A549 (cell line): ENCODE results near the gene PDCD1LG2. TPM values are rescaled to one million over a fixed set of nuclear protein-coding genes. Genes with fewer than 3 reads are reported as not detected.

Experiments
- ATAC-seq, 2 experiments: fragments of 200-7000 bp in 1 of 2; fragments of >200 bp in 1 of 2; cut with Nextera tagmentation in 1 of 2; cut with Tn5 transposase in 1 of 2; 3 replicates each; pipeline versions ENCODE4 v1.8.0 to v1.9.1; 2018 to 2020; ENCODE audit warnings: mild to moderate bottlenecking in 1 of 2, moderate library complexity in 1 of 2
- CTCF ChIA-PET: fragments of 300-600 bp; sonication (Branson Sonifier 250); formaldehyde crosslinking; extraction: SDS; loops from one replicate; lab custom pipeline; 2021; ENCODE audit warnings: antibody characterized with exemption, inconsistent platforms; lab: Yijun Ruan, JAX
- POLR2A ChIA-PET: fragments of 350-600 bp; formaldehyde crosslinking; extraction: SDS; loops from one replicate; lab custom pipeline; 2021; ENCODE audit warnings: antibody characterized with exemption, inconsistent platforms; lab: Yijun Ruan, JAX
- DNase-seq, 2 experiments: peaks; one replicate each; pipeline versions ENCODE4 v3.0.0 to v3.0.0-alpha.2; 2011 to 2016; ENCODE audit warnings: low read depth in 1 of 2, low spot score in 1 of 2
- FAIRE-seq: peaks from 2 replicates; lab custom pipeline; 2011; peaks lifted over from hg19 to GRCh38; lab: Jason Lieb, UNC
- H3K27ac ChIP-seq, 2 experiments: fragments of >200 bp; sonication (Bioruptor Twin); formaldehyde crosslinking; 3 replicates each; pipeline ENCODE4 v1.5.1; 2016 to 2017
- H3K4me1 ChIP-seq: fragments of >200 bp; sonication (Bioruptor Twin); formaldehyde crosslinking; 3 replicates; pipeline ENCODE4 v1.6.1; 2016
- H3K4me2 ChIP-seq: fragments of >200 bp; sonication (Bioruptor Twin); formaldehyde crosslinking; 3 replicates; pipeline ENCODE4 v1.6.1; 2016
- H3K4me3 ChIP-seq: fragments of >200 bp; sonication (Bioruptor Twin); formaldehyde crosslinking; 3 replicates; pipeline ENCODE4 v1.5.1; 2016
- H3K9me3 ChIP-seq: fragments of >200 bp; sonication (Bioruptor Twin); formaldehyde crosslinking; 3 replicates; pipeline ENCODE4 v1.6.1; 2016
- BHLHE40 ChIP-seq: IDR thresholded peaks from 2 replicates; pipeline ENCODE4 v1.6.1; 2012; ENCODE audit warnings: low read depth, low read length, inconsistent platforms
- CBX2 ChIP-seq: fragments of 200-600 bp; sonication (generic); IDR thresholded peaks from 2 replicates; pipeline ENCODE4 v1.6.1; 2016; ENCODE audit warnings: low read depth, mild to moderate bottlenecking, borderline replicate concordance
- CBX8 ChIP-seq: fragments of 200-600 bp; sonication (generic); IDR thresholded peaks from 2 replicates; pipeline ENCODE4 v1.6.1; 2016
- CEBPB ChIP-seq, 2 experiments: fragments of >200 bp in 1 of 2; sonication (Bioruptor Twin) in 1 of 2; formaldehyde crosslinking in 1 of 2; IDR thresholded peaks; 2 replicates each; pipeline ENCODE4 v1.6.1; 2012 to 2016
- CTCF ChIP-seq: fragments of >200 bp; sonication (Bioruptor Twin); formaldehyde crosslinking; IDR thresholded peaks from 3 replicates; pipeline ENCODE4 v1.5.1; 2016
- E2F6 ChIP-seq: IDR thresholded peaks from 2 replicates; pipeline ENCODE4 v1.6.1; 2012; ENCODE audit warnings: low read depth, borderline replicate concordance
- ELK1 ChIP-seq: fragments of 150-350 bp; IDR thresholded peaks from 2 replicates; pipeline ENCODE4 v1.6.1; 2014; ENCODE audit warnings: low read depth, mild to moderate bottlenecking, low read length
- ESRRA ChIP-seq: fragments of 150-350 bp; IDR thresholded peaks from 2 replicates; pipeline ENCODE4 v1.6.1; 2014; ENCODE audit warnings: mild to moderate bottlenecking, low read length, borderline replicate concordance
- FOSL2 ChIP-seq, 2 experiments: fragments of 450-650 bp in 1 of 2; fragments of >200 bp in 1 of 2; sonication (Bioruptor Twin) in 1 of 2; formaldehyde crosslinking; IDR thresholded peaks; 2 replicates each; pipeline versions ENCODE4 v1.5.0 to v1.6.1; 2016 to 2020; ENCODE audit warnings: mild to moderate bottlenecking in 1 of 2, moderate library complexity in 1 of 2
- HDAC2 ChIP-seq: fragments of 200-600 bp; sonication (generic); IDR thresholded peaks from 2 replicates; pipeline ENCODE4 v1.6.1; 2016
- HEYL ChIP-seq: fragments of 250-450 bp; sonication (Bioruptor Pico); IDR thresholded peaks from 2 replicates; pipeline ENCODE4 v1.8.0; 2021; ENCODE audit warnings: mild to moderate bottlenecking, moderate library complexity
- JUN ChIP-seq, 2 experiments: fragments of >200 bp; sonication (Bioruptor Twin); formaldehyde crosslinking; IDR thresholded peaks; 2 replicates in 1 of 2; 3 replicates in 1 of 2; pipeline ENCODE4 v1.6.1; 2016 to 2017
- MAFK ChIP-seq: fragments of 450-650 bp; IDR thresholded peaks from 2 replicates; pipeline ENCODE4 v1.6.1; 2014; ENCODE audit not compliant: partially characterized antibody
- MAZ ChIP-seq: fragments of 150-350 bp; IDR thresholded peaks from 2 replicates; pipeline ENCODE4 v1.6.1; 2014; ENCODE audit warnings: antibody characterized with exemption, low read depth, low read length, borderline replicate concordance
- NPAS2 ChIP-seq: fragments of 250-450 bp; sonication (Bioruptor Pico); IDR thresholded peaks from 2 replicates; pipeline ENCODE4 v1.8.0; 2022; ENCODE audit warnings: mild to moderate bottlenecking, moderate library complexity, borderline replicate concordance
- NR3C1 ChIP-seq: fragments of >200 bp; sonication (Bioruptor Twin); formaldehyde crosslinking; IDR thresholded peaks from 3 replicates; pipeline ENCODE4 v1.6.1; 2017
- RARB ChIP-seq: fragments of 250-450 bp; sonication (Bioruptor Pico); IDR thresholded peaks from 2 replicates; pipeline ENCODE4 v1.8.0; 2021; ENCODE audit warnings: mild to moderate bottlenecking, moderate library complexity
- REST ChIP-seq: fragments of 200-600 bp; sonication (generic); IDR thresholded peaks from 2 replicates; pipeline ENCODE4 v1.6.1; 2016; ENCODE audit warnings: antibody characterized with exemption, mild to moderate bottlenecking, moderate library complexity
- RNF2 ChIP-seq: fragments of 200-600 bp; sonication (generic); IDR thresholded peaks from 2 replicates; pipeline ENCODE4 v1.6.1; 2016; ENCODE audit warnings: low read depth, mild to moderate bottlenecking, antibody characterized with exemption, moderate library complexity, borderline replicate concordance
- SMC3 ChIP-seq: fragments of >200 bp; sonication (Bioruptor Twin); formaldehyde crosslinking; IDR thresholded peaks from 3 replicates; pipeline ENCODE4 v1.6.1; 2018; ENCODE audit warnings: inconsistent platforms
- TFCP2L1 ChIP-seq: fragments of 250-450 bp; sonication (Bioruptor Pico); IDR thresholded peaks from 2 replicates; pipeline ENCODE4 v1.5.0; 2021; ENCODE audit warnings: mild to moderate bottlenecking
- WGBS: methylation state at CpG from one replicate; pipeline ENCODE4 v1.1.6; 2017; ENCODE audit errors: missing lambda C conversion rate; 5-methylcytosine and 5-hydroxymethylcytosine counted together
- polyA plus RNA-seq, 4 experiments: library from polyadenylated mRNA; depleted of rRNA in 3 of 4; stranded (reverse); fragments of >200 nt; fragmentation: RNase III in 1 of 4; extraction: RNeasy Plus Mini Kit Qiagen cat#74134 plus additional on column Dnase treatment in 1 of 4; gene quantifications; 2 replicates in 3 of 4; 3 replicates in 1 of 4; pipeline ENCODE4 v1.2.3, GENCODE V29; 2011 to 2017
- TF ChIP-seq, protein P1 (sequence below): fragments of >200 bp; sonication (Bioruptor Twin); formaldehyde crosslinking; IDR thresholded peaks from 2 replicates; pipeline ENCODE4 v1.6.1; 2016
- TF ChIP-seq, protein P2 (sequence below): IDR thresholded peaks from 2 replicates; pipeline ENCODE4 v1.6.1; 2012

Gene PDCD1LG2
- polyA plus RNA-seq, 2 of the 4 experiments (the other 2 are of a cell fraction), result 0.53 TPM

- ChIA-PET CTCF (interaction anchor here (0.7 to 1.5 kb wide), 4 partner anchors 8 to 1763 kb away, joined by 3 to 6 read pairs (median 5); no protein-coding TSS in a partner anchor), POLR2A (interaction anchor here (0.7 to 0.8 kb wide), 2 partner anchors 13 to 15 kb away, joined by 3 to 4 read pairs; no protein-coding TSS in a partner anchor)
- WGBS, result 80% methylated on average over 6 of the region's 6 CpGs
- Histone ChIP-seq H3K4me3 (no peak overlapping the region), H3K4me2 (peak overlapping the region; percentile 18; the same call in 1 of the 3 replicates), H3K27ac (no peak overlapping the region), H3K9me3 (no peaks in the 10 kb centered on the region), H3K4me1 (no peaks in the 10 kb centered on the region)
- FAIRE-seq, result peak; percentile 82
- no peak for DNase-seq
- peak; percentile 19 to 71; a peak in 3 of 6 replicates for ATAC-seq
- TF ChIP-seq MAFK, result no peak
- TF ChIP-seq ESRRA, result no peak
- TF ChIP-seq HDAC2, result no peak
- no peak for TF ChIP-seq ELK1
- no peak for TF ChIP-seq REST
- no peak for TF ChIP-seq MAZ
- no peak for TF ChIP-seq CBX8
- no peak for TF ChIP-seq E2F6
- TF ChIP-seq, protein P1, sequence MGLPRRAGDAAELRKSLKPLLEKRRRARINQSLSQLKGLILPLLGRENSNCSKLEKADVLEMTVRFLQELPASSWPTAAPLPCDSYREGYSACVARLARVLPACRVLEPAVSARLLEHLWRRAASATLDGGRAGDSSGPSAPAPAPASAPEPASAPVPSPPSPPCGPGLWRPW, result no peak
- TF ChIP-seq FOSL2 (IDR thresholded peaks at IDR 0.05), result no peak
- no peak for TF ChIP-seq FOSL2 (CRISPR knock-in tag; IDR thresholded peaks at IDR 0.05)
- no peak for TF ChIP-seq CTCF
- TF ChIP-seq NR3C1, result no peak
- TF ChIP-seq RARB (CRISPR knock-in tag), result no peak
- TF ChIP-seq, all 56 proteins: peak for 0
These were observed 98.2 kb downstream of the PDCD1LG2 start for GRCh38 chr9:5608298-5609225.

- Histone ChIP-seq H3K4me3 (no peak overlapping the region), H3K4me1 (no peaks in the 10 kb centered on the region), H3K27ac (no peak overlapping the region), H3K9me3 (no peaks in the 10 kb centered on the region), H3K4me2 (peak overlapping the region; percentile 18; the same call in 1 of the 3 replicates)
- POLR2A ChIA-PET, result interaction anchor here (0.8 kb wide), 1 partner anchor 12 kb away, joined by 3 read pairs; no protein-coding TSS in a partner anchor
- no peak for DNase-seq
- FAIRE-seq, result no peak
- 87% methylated on average over 3 of the region's 3 CpGs for WGBS
- ATAC-seq, result no peak
- CTCF ChIA-PET, result interaction anchor here (1.5 to 1.6 kb wide), 2 partner anchors 9 to 19 kb away, joined by 4 to 6 read pairs; no protein-coding TSS in a partner anchor
- TF ChIP-seq SMC3 (no peak), HDAC2 (no peak), BHLHE40 (no peak), NPAS2 (CRISPR knock-in tag) (no peak), TFCP2L1 (CRISPR knock-in tag) (no peak), JUN (IDR thresholded peaks at IDR 0.05) (no peak), ELK1 (no peak), HEYL (CRISPR knock-in tag) (no peak), CTCF (no peak), ESRRA (no peak), RNF2 (no peak), CEBPB (IDR thresholded peaks at IDR 0.05) (no peak), CBX2 (no peak)
- TF ChIP-seq, protein P2, sequence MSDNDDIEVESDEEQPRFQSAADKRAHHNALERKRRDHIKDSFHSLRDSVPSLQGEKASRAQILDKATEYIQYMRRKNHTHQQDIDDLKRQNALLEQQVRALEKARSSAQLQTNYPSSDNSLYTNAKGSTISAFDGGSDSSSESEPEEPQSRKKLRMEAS, result no peak
These were observed 98.9 kb downstream of the PDCD1LG2 start for GRCh38 chr9:5609226-5609596.
